LoVo (cell line): ENCODE measurements around the gene DEF6.
"Not testable (repeated sequence)": the region's sequence is repeated elsewhere in the genome, so short reads cannot be mapped to it uniquely, and the experiment has no call there.

Experiments used
- DNase-seq: peaks from one replicate; pipeline ENCODE4 v3.0.0-alpha.2; 2016; ENCODE audit warnings: low spot score

DEF6 gene

DNA sequence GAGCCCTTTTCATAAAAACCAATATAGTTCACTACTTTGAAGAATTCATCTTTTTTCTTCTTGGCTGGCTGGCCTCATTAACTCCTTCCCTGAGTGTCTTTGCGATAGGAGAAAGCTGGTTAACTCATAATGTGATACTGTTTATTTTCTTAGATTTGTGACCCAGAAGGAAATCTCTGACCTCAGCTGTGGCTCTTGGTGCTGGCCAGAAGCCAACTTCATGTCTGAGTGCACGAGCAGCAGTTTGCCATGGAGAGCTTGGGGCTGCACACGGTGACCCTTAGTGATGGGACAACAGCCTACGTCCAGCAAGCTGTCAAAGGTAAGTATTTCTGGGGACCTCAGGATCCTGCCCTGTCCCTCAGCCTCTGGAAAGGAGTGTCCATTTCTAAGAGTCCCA lies 16.7 kb upstream of the DEF6 start:
- no peak for DNase-seq

DNA sequence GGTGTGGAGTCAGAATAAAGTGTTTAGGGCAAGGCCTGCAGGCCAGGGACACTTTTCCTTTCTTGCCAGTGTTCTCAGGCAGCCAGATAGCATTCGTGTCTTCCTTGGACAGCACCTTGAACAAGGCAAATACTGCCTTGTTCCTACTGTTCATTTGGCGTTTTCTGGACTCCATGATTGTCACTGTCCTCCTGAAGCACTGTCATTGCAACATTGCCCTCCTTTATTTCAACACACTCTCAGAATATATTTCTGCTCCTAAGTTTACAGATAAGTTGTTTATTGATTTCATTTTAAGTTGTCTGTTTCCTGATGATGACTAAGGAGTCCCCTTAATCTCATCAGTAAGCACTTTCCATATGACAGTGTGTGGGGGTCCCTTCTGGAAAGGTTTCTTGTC lies 15.1 kb upstream of the DEF6 start:
- no peak for DNase-seq

DNA sequence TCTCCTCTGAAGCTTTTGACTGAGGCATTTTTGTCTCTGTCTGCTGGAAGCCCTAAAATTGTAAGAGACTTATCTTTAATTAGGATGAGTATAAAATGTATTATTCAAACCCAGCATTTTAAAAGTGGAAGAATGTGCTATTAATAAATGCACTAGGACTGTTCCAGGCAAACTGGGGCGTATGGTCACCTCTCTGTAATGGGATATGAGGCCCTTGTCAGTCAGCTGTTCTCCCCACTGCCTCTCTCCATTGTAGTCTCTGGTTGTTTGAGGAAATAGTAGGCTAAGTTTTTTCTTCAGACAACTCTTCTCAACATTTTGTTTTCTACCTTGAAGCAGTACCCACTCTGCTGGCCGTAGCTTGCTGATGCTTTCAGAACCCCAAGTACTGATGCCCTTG lies 14.3 kb upstream of the DEF6 start:
- DNase-seq = no peak

GRCh38 chr6:35287671-35288396 lies 9.8 kb upstream of the DEF6 start:
- DNase-seq = no peak

- no peak for DNase-seq
Measured at GRCh38 chr6:35288834-35289233, 8.8 kb upstream of the DEF6 start.

GRCh38 chr6:35291491-35291890 lies 6.1 kb upstream of the DEF6 start:
- no peak for DNase-seq

DNA sequence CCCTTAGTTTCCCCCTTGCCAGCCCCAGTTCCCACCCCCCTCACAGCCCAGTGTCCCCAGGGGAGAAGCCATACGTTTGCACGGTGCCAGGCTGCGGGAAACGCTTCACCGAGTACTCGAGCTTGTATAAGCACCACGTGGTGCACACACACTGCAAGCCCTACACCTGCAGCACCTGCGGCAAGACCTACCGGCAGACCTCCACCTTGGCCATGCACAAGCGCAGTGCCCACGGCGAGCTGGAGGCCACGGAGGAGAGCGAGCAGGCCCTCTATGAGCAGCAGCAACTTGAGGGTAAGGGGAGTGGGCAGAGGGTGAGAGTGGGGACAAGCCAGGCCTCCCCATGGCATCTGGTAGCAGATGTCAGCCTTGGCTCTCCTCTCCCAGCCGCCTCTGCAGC lies 5.1 kb upstream of the DEF6 start:
- no peak for DNase-seq

DNA sequence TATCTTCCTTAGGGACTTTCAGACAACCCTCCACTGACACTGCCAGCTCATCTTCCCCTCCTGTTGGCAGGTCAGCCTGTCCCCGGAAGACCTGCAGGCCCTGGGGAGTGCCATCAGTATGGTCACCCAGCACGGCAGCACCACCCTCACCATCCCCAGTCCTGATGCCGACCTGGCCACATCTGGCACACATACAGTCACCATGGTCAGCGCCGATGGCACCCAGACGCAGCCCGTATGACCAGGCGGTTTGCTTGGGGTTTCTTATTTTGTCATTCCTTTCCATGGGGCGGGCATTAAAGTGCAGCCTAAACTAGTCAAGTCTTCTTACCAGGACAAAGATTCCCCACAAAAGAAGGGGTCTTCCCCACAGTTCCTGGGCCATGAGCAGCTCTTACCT lies 3.9 kb upstream of the DEF6 start:
- DNase-seq = no peak

DNA sequence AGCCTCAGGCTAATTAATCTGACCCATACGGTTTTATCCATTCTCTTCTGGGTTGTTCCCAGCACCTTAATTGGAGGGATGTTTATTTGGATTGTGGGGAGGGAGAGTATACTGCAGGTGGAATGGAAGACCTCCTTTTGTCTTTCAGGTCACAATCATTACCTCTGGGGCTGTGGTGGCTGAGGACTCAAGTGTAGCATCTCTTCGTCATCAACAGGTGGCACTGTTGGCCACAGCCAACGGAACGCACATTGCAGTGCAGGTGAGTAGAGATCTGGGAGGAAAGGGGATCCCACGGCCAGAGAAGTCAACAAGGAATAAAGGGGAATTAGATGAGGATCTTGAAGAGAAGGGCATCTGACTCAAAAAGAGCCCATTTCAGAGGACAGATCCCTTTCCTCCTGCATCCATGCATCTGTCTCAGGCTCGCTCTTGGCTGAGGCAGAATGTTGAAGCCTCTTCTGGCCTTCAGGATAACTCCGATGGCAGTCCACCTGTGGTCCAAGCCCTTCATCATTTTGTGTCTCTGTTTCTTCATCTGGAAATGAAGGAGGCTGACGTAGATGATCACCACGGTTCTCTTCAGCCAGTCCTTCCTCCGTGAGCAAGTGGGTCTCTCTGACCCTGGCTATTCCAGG lies 3.2 kb upstream of the DEF6 start:
- DNase-seq = peak; percentile 44

DNA sequence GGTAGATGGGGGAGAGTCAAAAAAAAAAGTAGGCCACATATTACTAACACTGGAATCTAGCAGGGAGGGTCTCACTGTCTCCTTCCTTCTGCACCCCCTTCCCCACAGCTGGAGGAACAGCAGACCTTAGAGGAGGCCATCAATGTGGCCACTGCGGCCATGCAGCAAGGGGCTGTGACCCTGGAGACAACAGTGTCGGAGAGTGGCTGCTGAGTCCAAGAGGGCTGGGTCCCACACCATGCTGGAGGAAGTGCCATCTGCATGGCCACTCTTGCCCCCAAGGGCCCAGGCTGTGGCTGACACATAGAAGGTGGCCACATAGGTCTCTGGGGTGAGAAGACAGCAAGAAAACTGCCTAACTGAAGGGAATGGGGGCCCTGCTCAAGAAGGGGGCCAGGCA lies 2.6 kb upstream of the DEF6 start:
- no peak for DNase-seq

GRCh38 chr6:35295521-35296315 lies 1.9 kb upstream of the DEF6 start:
- no peak for DNase-seq

- no peak for DNase-seq
Measured at GRCh38 chr6:35296931-35297600, 552 bp upstream of the DEF6 start.

DNA sequence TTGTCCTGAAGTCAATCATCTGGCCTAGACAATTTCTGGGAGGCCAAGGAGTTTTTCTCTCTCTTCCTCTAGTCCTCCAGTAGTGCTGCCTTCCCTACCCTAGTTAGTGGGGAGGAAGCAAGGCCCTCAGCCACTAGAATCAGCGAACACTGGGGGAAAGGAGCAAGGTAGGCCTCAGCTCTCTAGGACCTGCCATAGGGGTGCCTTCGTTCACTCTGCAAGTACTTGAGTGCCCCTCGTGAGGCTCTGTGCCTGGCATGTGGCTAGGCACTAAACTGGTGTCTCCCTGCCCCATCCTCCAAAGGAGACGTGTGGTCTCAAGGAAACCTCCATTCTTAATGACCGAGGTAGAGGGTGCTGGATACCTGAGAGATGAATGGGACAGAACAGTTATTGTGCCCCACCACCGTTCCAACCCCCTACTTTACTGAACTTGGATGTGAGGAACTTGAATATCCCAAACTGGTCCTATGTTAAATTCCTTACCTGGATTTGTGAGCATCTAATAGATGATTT lies 1.1 kb downstream of the DEF6 start:
- no peak for DNase-seq

DNA sequence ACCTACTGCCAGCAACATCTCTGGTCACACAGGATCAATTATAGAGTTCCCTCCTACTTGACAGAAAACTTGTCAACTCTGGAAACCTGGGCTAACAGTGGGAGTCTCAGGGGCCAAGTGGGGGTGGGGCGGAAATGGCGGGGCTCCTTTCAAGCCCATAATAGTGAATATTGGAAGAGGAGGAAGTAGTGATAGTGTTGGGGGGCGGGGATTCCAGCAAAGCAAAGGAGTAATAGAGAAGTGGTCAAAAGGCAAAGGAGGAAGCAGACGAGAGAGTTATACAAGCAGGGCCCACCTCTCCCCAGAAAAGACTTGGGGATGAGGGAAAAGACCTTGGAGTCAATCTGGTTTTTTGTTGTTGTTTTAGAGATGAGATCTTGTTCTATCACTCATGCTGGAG lies 2.1 kb downstream of the DEF6 start:
- no peak for DNase-seq

- DNase-seq = no peak
Measured at GRCh38 chr6:35300848-35301247, 3.2 kb downstream of the DEF6 start.

DNA sequence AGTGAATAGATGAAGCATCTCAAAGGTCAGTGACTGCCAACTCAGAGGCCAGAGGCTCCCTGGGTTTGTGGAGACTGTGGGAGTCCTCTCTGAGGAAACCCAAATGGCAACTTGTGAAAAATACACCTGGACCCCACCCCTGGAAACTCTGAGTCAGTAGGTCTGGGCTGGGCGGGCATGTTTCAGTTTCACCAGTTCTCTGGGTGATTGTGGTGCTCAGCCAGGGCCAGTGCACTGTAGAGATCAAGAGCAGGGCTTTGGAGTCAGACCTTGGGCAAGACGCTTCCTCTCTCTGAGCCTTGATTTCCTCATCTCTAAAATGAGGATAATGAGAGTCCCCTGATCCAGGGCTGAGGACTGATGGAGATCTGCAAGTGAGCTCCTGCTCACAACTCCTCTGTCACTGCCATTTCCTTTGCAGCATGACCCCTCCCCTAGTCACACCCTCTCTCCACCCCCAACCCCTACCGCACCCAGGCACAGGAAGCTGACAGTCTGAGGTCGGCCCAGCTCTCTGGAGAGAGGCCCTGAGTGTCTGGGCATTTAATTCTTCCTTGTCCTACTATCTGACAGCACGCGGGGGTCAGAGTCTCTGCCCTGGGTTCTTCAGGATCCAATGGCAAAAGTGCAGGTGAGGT lies 5.1 kb downstream of the DEF6 start:
- peak; percentile 26 for DNase-seq

DNA sequence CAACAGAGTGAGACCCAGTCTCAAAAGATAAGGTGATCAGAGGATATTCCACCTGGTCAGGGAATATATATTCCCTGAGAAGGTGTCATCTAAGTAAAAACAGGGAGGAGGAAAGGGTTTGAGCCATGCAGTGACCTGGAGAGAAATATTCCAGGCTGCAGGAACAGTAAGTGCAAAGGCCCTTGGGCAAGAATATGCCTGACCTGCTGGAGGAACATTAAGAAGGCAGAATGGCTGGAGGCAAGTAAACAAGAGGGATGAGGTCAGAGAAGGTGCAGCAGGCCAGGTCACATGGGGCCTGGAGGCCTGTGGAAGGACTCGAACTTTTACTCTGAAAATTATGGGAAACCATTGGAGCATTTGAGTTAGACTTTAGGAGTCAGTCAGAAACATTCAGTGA lies 6.7 kb downstream of the DEF6 start:
- no peak for DNase-seq

- no peak for DNase-seq
Measured at GRCh38 chr6:35305117-35305516, 7.5 kb downstream of the DEF6 start.

DNA sequence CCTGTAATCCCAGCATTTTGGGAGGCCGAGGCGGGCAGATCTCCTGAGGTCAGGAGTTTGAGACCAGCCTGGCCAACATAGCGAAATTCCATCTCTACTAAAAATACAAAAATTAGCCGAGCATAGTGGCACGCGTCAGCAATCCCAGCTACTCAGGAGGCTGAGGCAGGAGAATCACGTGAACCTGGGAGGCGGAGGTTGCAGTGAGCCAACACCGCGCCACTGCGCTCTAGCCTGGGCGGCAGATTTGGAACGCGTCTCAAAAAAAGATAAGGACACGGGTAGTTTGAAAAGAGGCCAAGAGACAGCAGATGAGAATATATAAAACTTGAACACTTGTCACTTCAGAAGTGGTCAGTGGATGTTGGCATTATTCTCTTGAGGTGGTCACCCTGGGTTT lies 9.5 kb downstream of the DEF6 start:
- DNase-seq = not testable (repeated sequence)

DNA sequence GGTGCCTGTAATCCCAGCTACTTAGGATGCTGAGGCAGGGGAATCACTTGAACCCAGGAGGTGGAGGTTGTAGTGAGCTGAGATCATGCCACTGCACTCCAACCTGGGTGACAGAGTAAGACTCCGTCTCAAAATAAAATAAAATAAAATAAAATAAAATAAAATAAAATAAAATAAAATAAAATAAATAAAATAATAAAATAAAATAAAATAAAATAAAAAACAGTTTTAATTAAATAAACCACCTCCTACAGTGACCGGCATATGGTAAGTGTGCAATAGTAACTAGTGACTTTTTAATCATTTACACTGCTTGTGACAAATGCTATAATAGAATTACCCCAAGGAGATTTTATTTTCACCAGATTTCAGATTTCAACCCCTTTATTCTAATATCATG lies 10.9 kb downstream of the DEF6 start:
- not testable (repeated sequence) for DNase-seq

- DNase-seq = no peak
Measured at GRCh38 chr6:35309611-35310264, 12.1 kb downstream of the DEF6 start.
